Measurements from ENCODE around the gene MAPK1. TPM values are rescaled to one million over a fixed set of nuclear protein-coding genes. Genes with fewer than 3 reads are reported as not detected.

Gene MAPK1
- total and polyA plus RNA-seq, 7 donors, result 11.0 to 101 (median 78.3) TPM

DNA sequence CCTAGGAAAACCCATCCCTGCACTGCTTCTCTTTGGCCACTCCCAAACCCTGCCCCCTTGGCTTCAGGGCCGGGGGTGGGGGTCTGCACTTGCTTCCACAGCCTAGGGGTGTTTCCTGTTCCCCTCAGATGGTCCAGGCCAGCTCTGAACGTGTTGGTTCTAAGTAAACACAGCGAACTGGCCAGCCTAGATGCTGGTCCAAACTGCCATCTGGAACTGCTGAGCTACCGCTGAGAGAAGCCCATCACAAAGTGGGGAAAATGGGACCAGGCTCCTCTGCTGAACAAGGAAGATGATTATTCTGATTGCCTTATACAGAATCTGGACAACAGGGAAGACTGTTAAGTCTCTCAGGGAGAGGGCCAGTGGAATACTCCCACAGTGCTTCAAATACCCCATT lies 108.4 kb downstream of the MAPK1 start:
- DNase-seq (no peak), ATAC-seq (no peak)
- H3K27me3 ChIP-seq (ENCODE audit: insufficient read depth in 3 of 3, low read length in 2 of 3), result no peaks in the 10 kb centered on the region
- no peak overlapping the region for H3K27ac ChIP-seq
- no peaks in the 10 kb centered on the region for H3K9me3 ChIP-seq
- H3K4me3 ChIP-seq, result no peak overlapping the region
- peaks cover 7 to 60% of the 10 kb centered on the region in 2 donors for H3K36me3 ChIP-seq (ENCODE audit: insufficient read depth in 1 of 2, low read depth in 1 of 2)
- intact Hi-C loops (cut with DNase I), result no loop called here
- 73 to 81% (median 73%) methylated on average over 4 of the region's 4 CpGs for WGBS, 3 donors
- TF ChIP-seq, protein P1, sequence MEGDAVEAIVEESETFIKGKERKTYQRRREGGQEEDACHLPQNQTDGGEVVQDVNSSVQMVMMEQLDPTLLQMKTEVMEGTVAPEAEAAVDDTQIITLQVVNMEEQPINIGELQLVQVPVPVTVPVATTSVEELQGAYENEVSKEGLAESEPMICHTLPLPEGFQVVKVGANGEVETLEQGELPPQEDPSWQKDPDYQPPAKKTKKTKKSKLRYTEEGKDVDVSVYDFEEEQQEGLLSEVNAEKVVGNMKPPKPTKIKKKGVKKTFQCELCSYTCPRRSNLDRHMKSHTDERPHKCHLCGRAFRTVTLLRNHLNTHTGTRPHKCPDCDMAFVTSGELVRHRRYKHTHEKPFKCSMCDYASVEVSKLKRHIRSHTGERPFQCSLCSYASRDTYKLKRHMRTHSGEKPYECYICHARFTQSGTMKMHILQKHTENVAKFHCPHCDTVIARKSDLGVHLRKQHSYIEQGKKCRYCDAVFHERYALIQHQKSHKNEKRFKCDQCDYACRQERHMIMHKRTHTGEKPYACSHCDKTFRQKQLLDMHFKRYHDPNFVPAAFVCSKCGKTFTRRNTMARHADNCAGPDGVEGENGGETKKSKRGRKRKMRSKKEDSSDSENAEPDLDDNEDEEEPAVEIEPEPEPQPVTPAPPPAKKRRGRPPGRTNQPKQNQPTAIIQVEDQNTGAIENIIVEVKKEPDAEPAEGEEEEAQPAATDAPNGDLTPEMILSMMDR (IDR thresholded peaks at IDR 0.05), result no peak
- peaks cover 8% of the 10 kb centered on the region for H3K4me1 ChIP-seq

DNA sequence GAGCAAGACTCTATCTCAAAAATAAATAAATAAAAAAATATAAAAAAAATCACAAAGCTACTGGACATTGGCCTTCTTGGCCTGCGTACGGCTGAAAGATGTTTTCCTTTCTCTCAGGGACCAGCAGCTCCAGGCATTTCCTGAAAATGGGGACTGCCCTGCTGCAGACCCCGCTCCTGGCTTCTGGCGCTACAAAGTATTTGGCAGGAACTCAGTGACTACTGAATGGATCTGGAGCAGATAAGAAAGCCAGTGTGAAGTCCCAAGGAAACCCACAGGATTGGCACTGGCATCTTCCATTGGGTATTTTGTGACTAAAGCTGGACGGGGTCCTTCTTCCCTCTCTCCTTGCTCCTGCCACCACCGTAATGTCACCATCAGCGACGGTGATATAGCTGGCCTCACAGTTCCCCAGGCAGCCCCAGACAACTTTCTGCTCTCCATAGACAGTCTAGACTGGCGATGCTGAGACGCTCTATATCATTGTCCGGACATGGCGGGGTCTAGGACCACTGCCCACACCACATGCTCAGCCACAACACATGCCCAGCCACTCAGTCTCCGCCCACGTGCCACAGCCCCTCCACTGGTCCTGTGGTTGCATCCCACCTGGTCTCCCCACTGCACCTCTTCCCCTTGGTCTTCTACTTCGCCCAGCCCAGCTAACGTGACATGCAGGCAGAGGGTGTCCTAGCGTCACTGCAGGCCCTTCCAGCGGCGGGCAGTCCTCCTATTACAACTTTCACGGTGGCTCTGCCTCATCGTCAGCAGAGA lies 109.2 kb downstream of the MAPK1 start:
- no peaks in the 10 kb centered on the region for H3K9me3 ChIP-seq
- DNase-seq, result no peak
- H3K4me1 ChIP-seq, result peaks cover 8% of the 10 kb centered on the region
- ATAC-seq, result no peak
- TF ChIP-seq, protein P1 (IDR thresholded peaks at IDR 0.05), result no peak
- intact Hi-C loops (cut with DNase I), result no loop called here
- H3K36me3 ChIP-seq (ENCODE audit: insufficient read depth in 1 of 2, low read depth in 1 of 2), result peaks cover under 1 to 52% of the 10 kb centered on the region in 2 donors
- no peak overlapping the region for H3K27ac ChIP-seq
- no peak overlapping the region for H3K4me3 ChIP-seq
- WGBS, 3 donors, result 88 to 92% (median 89%) methylated on average over 21 of the region's 21 CpGs
- H3K27me3 ChIP-seq (ENCODE audit: insufficient read depth in 3 of 3, low read length in 2 of 3), result no peaks in the 10 kb centered on the region

DNA sequence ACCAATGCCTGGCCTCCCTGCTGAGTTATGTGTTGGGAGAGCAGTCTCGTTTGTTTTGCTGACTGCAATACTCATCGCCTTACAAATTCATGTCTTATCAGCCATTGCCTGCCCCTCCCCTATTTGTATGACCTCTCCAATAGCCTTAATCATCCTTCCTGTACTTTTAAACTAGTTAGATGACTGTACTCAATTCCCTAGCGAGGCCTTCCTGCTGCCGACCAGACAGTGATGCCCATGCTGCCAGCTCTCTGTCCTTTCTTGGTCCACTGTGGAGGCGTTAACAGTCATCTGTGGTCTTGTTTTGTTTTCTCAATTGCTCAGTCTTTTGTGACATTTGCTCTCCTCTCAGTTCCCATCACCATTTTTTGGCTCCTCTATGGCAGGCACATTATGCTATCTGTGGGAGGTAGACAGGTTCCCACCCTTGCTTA lies 111.6 kb downstream of the MAPK1 start:
- Histone ChIP-seq H3K9me3 (no peaks in the 10 kb centered on the region), H3K36me3 (ENCODE audit: insufficient read depth in 1 of 2, low read depth in 1 of 2) (peaks cover 0 to 28% of the 10 kb centered on the region in 2 donors), H3K27me3 (ENCODE audit: insufficient read depth in 3 of 3, low read length in 2 of 3) (no peaks in the 10 kb centered on the region), H3K4me1 (peaks cover 8% of the 10 kb centered on the region), H3K4me3 (no peak overlapping the region), H3K27ac (no peak overlapping the region)
- intact Hi-C loops (cut with DNase I), result no loop called here
- ATAC-seq (peak in 3 of 4 donors; percentile 8 to 41 (median 26)), DNase-seq (no peak)
- TF ChIP-seq, protein P1 (IDR thresholded peaks at IDR 0.05), result no peak
- WGBS, 3 donors, result 58 to 65% (median 65%) methylated on average over 5 of the region's 5 CpGs

DNA sequence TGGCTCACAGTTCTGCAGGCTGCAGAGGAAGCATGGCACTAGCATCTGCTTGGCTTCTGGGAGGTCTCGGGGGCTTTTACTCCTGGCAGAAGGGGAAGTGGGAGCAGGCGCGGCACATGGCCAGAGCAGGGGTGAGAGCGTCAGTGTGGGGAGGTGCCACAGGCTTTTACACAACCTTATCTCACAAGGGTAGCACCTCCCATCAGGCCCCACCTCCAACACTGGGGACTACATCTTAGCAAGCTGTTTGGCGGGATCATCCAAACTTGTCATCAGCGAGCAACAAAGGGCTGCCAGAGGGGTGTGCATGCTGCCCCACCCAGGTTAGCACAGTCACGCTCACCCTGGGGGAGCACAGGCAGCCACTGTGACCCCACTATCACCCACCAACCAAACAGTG lies 112.9 kb downstream of the MAPK1 start:
- Histone ChIP-seq H3K4me1 (peaks cover 8% of the 10 kb centered on the region), H3K4me3 (no peak overlapping the region), H3K27me3 (ENCODE audit: insufficient read depth in 3 of 3, low read length in 2 of 3) (no peaks in the 10 kb centered on the region), H3K36me3 (ENCODE audit: insufficient read depth in 1 of 2, low read depth in 1 of 2) (peaks cover 0 to 18% of the 10 kb centered on the region in 2 donors), H3K27ac (no peak overlapping the region), H3K9me3 (no peaks in the 10 kb centered on the region)
- peak in 3 of 4 donors; percentile 29 to 33 (median 30) for ATAC-seq
- WGBS, 3 donors, result 34 to 43% (median 36%) methylated on average over 7 of the region's 7 CpGs
- intact Hi-C loops (cut with DNase I), result no loop called here
- peak; percentile 34 to 57 for DNase-seq
- TF ChIP-seq, protein P1 (IDR thresholded peaks at IDR 0.05), result no peak
